GM11168 (cell line): ENCODE data around the gene ATP6V0A4.
"Not testable (repeated sequence)": the region's sequence is repeated elsewhere in the genome, so short reads cannot be mapped to it uniquely, and the experiment has no call there.

Source experiments
- in situ Hi-C: fragments of 300-500 bp; cut with MboI; formaldehyde crosslinking; loops from one replicate; pipeline ENCODE4 v1.12.0; 2022; ENCODE audit warnings: low sequenced_read_pairs; ENCODE audit not compliant: unreplicated experiment

ATP6V0A4 gene

GRCh38 chr7:138809346-138809745 lies 11.3 kb upstream of the ATP6V0A4 start:
- in situ Hi-C loops, result no loop called here

- in situ Hi-C loops, result no loop called here
These were observed 6.6 kb upstream of the ATP6V0A4 start for GRCh38 chr7:138804618-138805017.

GRCh38 chr7:138802706-138803105 lies 4.7 kb upstream of the ATP6V0A4 start:
- in situ Hi-C loops, result no loop called here

- in situ Hi-C loops, result no loop called here
These were observed 3.3 kb upstream of the ATP6V0A4 start for GRCh38 chr7:138801256-138801655.

GRCh38 chr7:138799336-138800000 lies 1.5 kb upstream of the ATP6V0A4 start:
- in situ Hi-C loops, result no loop called here

- in situ Hi-C loops, result no loop called here
These were observed 840 bp upstream of the ATP6V0A4 start for GRCh38 chr7:138798836-138799235.

- in situ Hi-C loops, result not testable (repeated sequence)
These were observed 950 bp downstream of the ATP6V0A4 start for GRCh38 chr7:138797046-138797445.

GRCh38 chr7:138796038-138796615 lies 1.9 kb downstream of the ATP6V0A4 start:
- in situ Hi-C loops, result no loop called here

- in situ Hi-C loops, result no loop called here
These were observed 12.2 kb downstream of the ATP6V0A4 start for GRCh38 chr7:138785587-138786437.

- in situ Hi-C loops, result no loop called here
These were observed 13.3 kb downstream of the ATP6V0A4 start for GRCh38 chr7:138784692-138785091.

- in situ Hi-C loops, result no loop called here
These were observed 17.0 kb downstream of the ATP6V0A4 start for GRCh38 chr7:138781004-138781403.

- in situ Hi-C loops, result no loop called here
These were observed 21.7 kb downstream of the ATP6V0A4 start for GRCh38 chr7:138776166-138776833.

- in situ Hi-C loops, result no loop called here
These were observed 24.2 kb downstream of the ATP6V0A4 start for GRCh38 chr7:138773817-138774216.

- in situ Hi-C loops, result no loop called here
These were observed 24.8 kb downstream of the ATP6V0A4 start for GRCh38 chr7:138773176-138773575.

- in situ Hi-C loops, result no loop called here
These were observed 27.1 kb downstream of the ATP6V0A4 start for GRCh38 chr7:138770904-138771303.

- in situ Hi-C loops, result no loop called here
These were observed 29.8 kb downstream of the ATP6V0A4 start for GRCh38 chr7:138768241-138768640.

- in situ Hi-C loops, result no loop called here
These were observed 41.3 kb downstream of the ATP6V0A4 start for GRCh38 chr7:138756591-138757242.

GRCh38 chr7:138755842-138756590 lies 42.0 kb downstream of the ATP6V0A4 start:
- in situ Hi-C loops, result no loop called here

- in situ Hi-C loops, result no loop called here
These were observed 42.7 kb downstream of the ATP6V0A4 start for GRCh38 chr7:138755331-138755747.
